Measurements from ENCODE around the gene SLC22A14.
"Not testable (repeated sequence)": the region's sequence is repeated elsewhere in the genome, so short reads cannot be mapped to it uniquely, and the experiment has no call there.

SLC22A14 gene

GRCh38 chr3:38314764-38315487 is 32.8 kb downstream of the SLC22A14 start:
- DNase-seq = no peak

GRCh38 chr3:38315488-38316230 is 33.6 kb downstream of the SLC22A14 start:
- no peak for DNase-seq

GRCh38 chr3:38316356-38317191 is 34.5 kb downstream of the SLC22A14 start:
- no peak for DNase-seq

- no peak for DNase-seq
Observed at GRCh38 chr3:38317192-38317759, 35.2 kb downstream of the SLC22A14 start.

GRCh38 chr3:38318766-38319671 is 36.9 kb downstream of the SLC22A14 start:
- no peak for DNase-seq

GRCh38 chr3:38320638-38321037 is 38.5 kb downstream of the SLC22A14 start:
- not testable (repeated sequence) for DNase-seq

- no peak for DNase-seq
Observed at GRCh38 chr3:38323060-38323459, 41.0 kb downstream of the SLC22A14 start.

GRCh38 chr3:38325256-38325655 is 43.2 kb downstream of the SLC22A14 start:
- DNase-seq = no peak

GRCh38 chr3:38327335-38328009 is 45.4 kb downstream of the SLC22A14 start:
- peak; percentile 46 for DNase-seq

GRCh38 chr3:38331257-38332022 is 49.3 kb downstream of the SLC22A14 start:
- peak; percentile 46 for DNase-seq

GRCh38 chr3:38332201-38332600 is 50.1 kb downstream of the SLC22A14 start:
- DNase-seq = peak; percentile 61

- DNase-seq = no peak
Observed at GRCh38 chr3:38334142-38335055, 52.3 kb downstream of the SLC22A14 start.

- no peak for DNase-seq
Observed at GRCh38 chr3:38335263-38335662, 53.2 kb downstream of the SLC22A14 start.

GRCh38 chr3:38337703-38338102 is 55.6 kb downstream of the SLC22A14 start:
- no peak for DNase-seq

- peak; percentile 41 for DNase-seq
Observed at GRCh38 chr3:38343797-38344594, 61.9 kb downstream of the SLC22A14 start.

GRCh38 chr3:38345879-38346586 is 63.9 kb downstream of the SLC22A14 start:
- DNase-seq = no peak

- DNase-seq = peak; percentile 94
Observed at GRCh38 chr3:38346587-38347410, 64.7 kb downstream of the SLC22A14 start, which contains the start of gene XYLB. XYLB (plus strand) TSS chr3:38346785; CDS start chr3:38346869, 84 bp downstream.
